G401 (cell line): ENCODE measurements around the gene APOBEC3H. TPM values are rescaled to one million over a fixed set of nuclear protein-coding genes. Genes with fewer than 3 reads are reported as not detected.

Experiments used
- DNase-seq: peaks from one replicate; pipeline ENCODE4 v3.0.0-alpha.2; 2015; ENCODE audit warnings: low spot score
- in situ Hi-C: cut with HindIII; loops from 2 replicates; pipeline ENCODE4 v1.10.0; 2016; ENCODE audit warnings: low sequenced_read_pairs, mixed read lengths
- total RNA-seq: library from RNA; depleted of rRNA; stranded (reverse); fragments of >200 nt; shearing (Covaris generic); gene quantifications from 2 replicates; pipeline ENCODE4 v1.2.3, GENCODE V29; 2014; rRNA removed

The APOBEC3H gene
- total RNA-seq, 1 experiment from 2014 or later: 2.1 TPM

DNA sequence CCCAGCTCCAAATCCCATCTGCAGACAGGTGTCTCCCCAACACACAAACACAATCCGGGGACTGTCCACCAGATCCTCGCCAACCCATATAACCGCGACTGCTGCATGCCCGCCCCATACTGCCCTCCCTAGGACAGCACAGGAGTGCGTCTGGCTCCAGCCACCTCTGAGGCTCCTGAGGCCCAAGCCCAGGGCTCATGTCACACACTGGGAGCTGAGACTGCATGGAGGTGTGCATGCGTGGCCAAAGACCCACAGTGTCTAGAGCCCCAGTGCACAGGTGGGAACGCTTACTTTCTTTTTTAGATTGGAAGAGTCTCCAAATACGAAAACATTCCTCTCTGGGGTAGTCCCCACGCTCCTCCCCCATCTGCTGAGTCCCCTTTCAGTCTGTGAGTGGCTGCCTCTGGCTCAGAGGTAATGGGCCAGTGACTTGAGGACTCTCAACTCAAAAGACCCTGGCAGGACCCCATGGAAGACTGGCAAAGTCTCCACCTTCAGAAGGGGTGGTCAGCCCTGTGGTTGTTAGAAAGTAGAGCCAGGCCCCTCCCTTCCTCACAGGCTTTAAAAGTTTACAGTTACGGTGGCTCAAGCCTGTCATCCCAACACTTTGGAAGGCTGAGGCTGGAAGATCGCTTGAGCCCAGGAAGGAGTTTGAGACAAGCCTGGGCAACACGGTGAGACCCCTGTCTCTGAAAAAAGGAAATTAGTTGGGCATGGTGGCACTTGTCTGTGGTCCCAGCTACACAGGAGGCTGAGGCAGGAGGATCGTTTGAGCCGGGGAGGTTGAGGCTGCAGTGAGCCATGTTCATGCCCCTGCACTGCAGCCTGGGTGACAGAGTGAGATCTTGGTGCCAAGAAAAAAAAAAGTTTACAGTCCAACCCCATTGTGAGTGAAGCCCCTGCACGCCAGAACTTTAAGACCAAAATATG is 53.1 kb downstream of the APOBEC3H start:
- in situ Hi-C loops: no loop called here
- DNase-seq: peak; percentile 56

- in situ Hi-C loops: no loop called here
- DNase-seq: peak; percentile 57
Observed at GRCh38 chr22:39150848-39151215, 53.8 kb downstream of the APOBEC3H start.

DNA sequence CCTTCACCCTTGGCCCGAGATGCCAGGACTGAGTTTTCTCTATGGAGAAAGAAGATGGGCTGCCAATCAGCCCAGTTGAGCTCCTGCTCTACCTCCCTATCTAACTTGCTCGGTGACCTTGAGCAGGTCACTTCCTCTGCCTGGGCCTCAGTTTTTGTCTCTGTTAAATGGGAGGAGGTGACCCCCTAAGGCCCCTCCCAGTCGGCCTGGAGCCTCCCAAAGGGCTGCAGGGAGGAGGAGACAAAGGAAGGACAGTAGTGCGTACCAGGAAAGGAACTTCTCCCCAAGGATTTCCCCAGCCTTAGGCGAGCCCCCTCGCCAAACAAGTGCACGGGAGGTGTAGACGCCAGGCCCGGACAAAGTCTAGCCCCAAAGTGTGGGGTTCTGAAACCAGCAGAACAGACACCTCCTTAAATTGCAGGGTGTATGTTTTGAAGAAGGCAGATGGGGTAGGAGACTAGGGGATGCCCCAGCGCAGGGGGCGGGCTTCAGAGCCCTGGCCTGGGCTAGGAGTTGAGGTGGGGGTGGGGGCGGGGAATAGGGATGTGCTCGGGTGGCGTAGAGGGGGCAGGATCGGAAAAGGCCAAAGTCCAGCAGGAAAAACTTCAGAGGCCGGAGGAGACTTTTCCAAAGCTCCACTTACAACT is 54.4 kb downstream of the APOBEC3H start:
- in situ Hi-C loops: no loop called here
- DNase-seq: no peak

DNA sequence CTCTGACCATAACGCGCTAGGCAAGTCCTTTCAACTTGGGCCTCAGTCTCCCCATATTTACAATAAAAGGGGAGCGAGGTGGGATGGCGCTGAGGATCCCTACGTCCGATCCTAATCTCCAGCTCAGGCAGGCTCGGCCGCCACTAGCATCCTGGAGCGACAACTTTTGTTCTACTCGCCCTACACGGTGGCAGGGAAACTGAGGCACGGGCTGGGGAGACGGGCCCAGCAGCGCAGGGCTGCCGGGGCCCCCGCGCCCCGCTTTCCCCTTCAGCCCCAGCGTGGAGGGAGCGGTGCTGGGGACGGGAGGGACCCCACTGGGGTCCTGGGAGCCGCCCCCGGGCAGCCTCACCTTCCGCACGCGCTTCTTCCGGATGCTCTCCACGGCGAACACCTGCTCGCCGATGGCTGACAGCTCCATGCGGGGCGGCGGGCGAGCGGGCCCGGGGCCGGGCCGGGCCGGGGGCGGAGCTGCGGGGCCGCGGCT is 55.0 kb downstream of the APOBEC3H start:
- in situ Hi-C loops: no loop called here
- DNase-seq: no peak

DNA sequence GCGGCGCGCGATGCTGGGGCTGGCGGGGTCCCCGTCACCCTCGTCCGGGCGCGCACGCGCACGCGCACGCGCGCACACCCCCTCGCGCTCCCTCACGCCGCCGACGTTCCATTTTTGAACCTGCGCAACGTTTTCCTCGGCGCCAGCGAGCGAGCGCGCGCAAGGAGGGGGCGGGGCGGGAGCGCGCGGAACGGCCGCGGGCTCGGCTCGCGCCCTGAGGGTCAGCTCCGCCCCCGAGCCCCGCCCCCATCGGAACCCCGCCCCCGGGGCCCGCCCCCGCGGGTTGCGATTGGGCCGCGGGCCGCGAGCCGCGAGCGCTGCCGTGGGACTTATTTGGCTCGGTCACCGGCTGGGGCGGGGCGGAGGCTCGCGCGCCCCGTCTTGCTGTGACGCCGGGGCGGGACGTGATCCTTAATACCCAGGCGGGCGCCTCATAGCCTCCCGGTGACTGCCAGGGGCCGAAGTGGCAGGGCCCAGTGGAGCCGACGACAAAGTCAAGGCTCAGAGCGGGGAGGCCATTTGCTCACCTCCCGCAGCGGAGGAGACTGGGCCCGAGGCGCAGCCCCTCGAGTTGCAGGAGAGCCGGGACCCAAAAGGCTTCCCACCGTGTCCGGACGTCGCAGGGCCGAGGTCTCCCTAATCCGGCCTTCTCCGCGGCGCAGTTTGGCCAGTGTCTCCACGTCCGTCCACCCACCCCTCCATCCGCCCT is 55.6 kb downstream of the APOBEC3H start, which contains the start of gene CBX7:
Gene CBX7 (minus strand): TSS at position 170 of the 709 bp plus-strand sequence. CDS start 236 bp downstream, outside the sequence.
- in situ Hi-C loops: no loop called here
- DNase-seq: peak; percentile 93

- peak; percentile 28 for DNase-seq
- in situ Hi-C loops: no loop called here
Observed at GRCh38 chr22:39153220-39153717, 56.2 kb downstream of the APOBEC3H start.

Other genes with a start within 250 kb of the APOBEC3H start
- gene CBX6, start 225.0 kb upstream of the APOBEC3H start, total RNA-seq: 16.4 and 25.6 TPM in 2 replicates
- not detected in 2 replicates for gene APOBEC3A, start 139.6 kb upstream of the APOBEC3H start, total RNA-seq
- 6.4 and 8.9 TPM in 2 replicates for gene APOBEC3B, start 114.9 kb upstream of the APOBEC3H start, total RNA-seq
- 1.7 and 2.9 TPM in 2 replicates for gene APOBEC3C, start 83.0 kb upstream of the APOBEC3H start, total RNA-seq
- 0.54 TPM in 1 of 2 replicates, not detected in the other for gene APOBEC3D, start 76.1 kb upstream of the APOBEC3H start, total RNA-seq
- 4.7 and 9.7 TPM in 2 replicates for gene APOBEC3F, start 56.4 kb upstream of the APOBEC3H start, total RNA-seq
- gene APOBEC3G, start 20.0 kb upstream of the APOBEC3H start, total RNA-seq: 2.9 and 5.6 TPM in 2 replicates
- 7.9 and 9.6 TPM in 2 replicates for gene CBX7, start 55.4 kb downstream of the APOBEC3H start, total RNA-seq
- gene PDGFB, start 147.7 kb downstream of the APOBEC3H start, total RNA-seq: 5.0 and 17.1 TPM in 2 replicates
- gene RPL3, start 222.4 kb downstream of the APOBEC3H start, total RNA-seq: 6,349 and 7,167 TPM in 2 replicates